Adipose tissue (tissue), 3 donors: ENCODE data around the gene GNB4. TPM values are rescaled to one million over a fixed set of nuclear protein-coding genes. Genes with fewer than 3 reads are reported as not detected.

ENCODE experiments used
- H3K27ac ChIP-seq: one replicate; pipeline ENCODE4 v1.5.1; 2013; ENCODE audit warnings: low read depth, low read length
- WGBS, 3 donors: extraction: QIAGEN DNeasy Blood & Tissue Kit; methylation state at CpG; one replicate each; pipeline ENCODE4 v1.1.7; 2013; 5-methylcytosine and 5-hydroxymethylcytosine counted together
- polyA plus RNA-seq, 3 donors: library from polyadenylated mRNA; stranded (reverse); fragments of 200-250 nt; gene quantifications; one replicate each; pipeline ENCODE4 v1.2.3, GENCODE V29; 2013
- donor health status: healthy with polysubstance abuse.
- donor health status: Bipolar disorder and iron deficiency.
- donor health status: healthy.

Gene GNB4
- polyA plus RNA-seq, 3 donors: 1.4 to 12.7 (median 5.6) TPM

DNA sequence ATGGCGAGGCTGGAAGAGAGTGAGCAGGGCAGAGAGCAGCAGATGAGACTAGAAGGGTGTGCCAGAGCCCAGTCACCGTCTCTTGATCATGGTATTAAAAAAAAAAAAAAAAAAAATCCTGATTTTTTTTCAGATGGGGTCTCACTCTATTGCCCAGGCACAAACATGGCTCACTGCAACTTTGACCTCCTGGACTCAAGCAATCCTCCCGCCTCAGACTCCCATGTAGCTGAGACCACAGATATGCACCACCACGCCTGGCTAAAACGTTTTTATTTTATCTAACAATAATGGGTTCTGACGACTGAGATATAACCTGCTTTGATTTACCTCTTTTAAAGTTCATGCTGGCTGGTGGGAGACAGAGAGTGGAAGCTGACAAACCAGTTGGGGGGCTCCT lies 4.0 kb downstream of the GNB4 start:
- no peak overlapping the region for H3K27ac ChIP-seq
- 76 to 86% (median 85%) methylated on average over 6 of the region's 6 CpGs for WGBS, 3 donors

DNA sequence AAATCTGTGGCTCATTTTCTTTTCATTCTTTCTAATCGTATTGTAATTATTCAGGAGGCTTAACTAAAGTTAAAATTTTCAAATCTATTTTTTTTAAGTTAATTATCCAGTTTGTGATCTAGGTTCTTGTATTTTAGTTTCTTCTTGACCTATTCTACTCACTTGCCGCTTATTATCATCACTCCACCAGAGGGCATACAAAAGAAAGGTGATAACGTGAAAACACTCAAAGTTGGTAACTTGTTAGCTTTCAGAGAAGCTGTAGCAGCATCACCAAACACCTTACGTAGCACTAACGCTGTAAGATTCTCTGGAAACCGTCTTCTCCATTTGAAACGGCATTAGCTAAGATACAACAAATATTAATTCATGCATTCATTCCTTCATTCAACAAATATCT lies 4.8 kb downstream of the GNB4 start:
- no peak overlapping the region for H3K27ac ChIP-seq
- whole genome bisulfite sequencing, 3 donors: 37 to 54% (median 53%) methylated on average over 7 of the region's 7 CpGs

DNA sequence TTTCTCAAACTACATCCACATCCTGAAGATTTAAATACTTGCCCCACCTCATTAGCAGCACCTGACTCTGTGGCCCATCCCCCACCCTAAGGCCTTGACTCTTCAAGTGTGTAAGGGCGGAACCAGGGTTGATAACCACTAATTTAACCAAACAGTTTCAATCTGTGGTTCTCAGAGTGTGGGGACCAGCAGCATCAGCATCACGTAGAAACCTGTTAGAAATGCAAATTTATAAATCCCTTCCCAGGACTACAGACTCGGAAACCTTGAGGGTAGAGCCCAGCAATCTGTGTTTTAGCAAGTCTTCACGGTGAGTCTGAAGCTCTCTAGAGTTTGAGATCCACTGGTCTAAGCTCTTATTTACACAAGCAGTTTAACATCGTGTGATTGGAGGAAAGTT lies 12.4 kb downstream of the GNB4 start:
- H3K27ac ChIP-seq: no peak overlapping the region
- 55 to 61% (median 61%) methylated on average over 5 of the region's 5 CpGs for WGBS, 3 donors

DNA sequence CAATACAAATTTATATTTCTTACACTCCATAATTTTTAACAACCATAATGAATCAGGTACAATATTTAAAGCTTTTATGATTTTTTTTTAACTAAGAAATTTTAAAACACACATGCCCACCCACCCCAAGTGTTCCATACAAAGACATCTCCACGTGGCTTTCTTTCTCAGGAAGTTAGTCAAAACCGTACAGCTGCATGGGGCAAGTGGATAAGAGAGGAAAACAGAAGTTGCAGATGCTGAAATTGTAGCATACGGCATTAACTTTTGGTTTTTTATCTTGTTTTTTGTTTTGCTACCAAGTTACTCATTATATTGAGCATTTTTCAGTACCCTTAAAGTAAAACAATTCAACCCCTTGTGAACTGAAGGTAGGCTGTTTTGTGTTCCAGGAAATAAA lies 14.8 kb downstream of the GNB4 start:
- no peak overlapping the region for H3K27ac ChIP-seq
- 31 to 71% (median 52%) methylated on average over 3 of the region's 3 CpGs for WGBS, 3 donors

DNA sequence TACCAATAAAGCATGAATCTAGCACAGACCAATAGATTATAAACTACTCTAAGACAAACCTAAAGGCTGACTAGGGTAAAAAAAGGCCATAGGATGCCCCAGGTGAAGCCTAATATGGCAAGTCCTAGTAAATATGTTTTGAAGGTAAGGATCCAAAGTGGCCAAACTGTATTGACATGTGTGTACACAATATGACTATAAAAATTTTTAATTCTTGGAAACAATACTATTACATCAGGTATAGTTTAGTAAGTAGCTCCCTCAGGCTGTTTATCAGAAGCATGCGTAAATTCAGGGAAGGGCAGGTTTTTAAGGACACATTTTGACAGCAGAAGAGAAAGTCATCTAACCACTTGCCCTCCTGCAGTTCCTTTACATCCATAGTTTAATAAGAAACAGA lies 18.8 kb downstream of the GNB4 start:
- 79 to 88% (median 83%) methylated on average over 1 of the region's 1 CpG for WGBS, 3 donors
- H3K27ac ChIP-seq: no peak overlapping the region

DNA sequence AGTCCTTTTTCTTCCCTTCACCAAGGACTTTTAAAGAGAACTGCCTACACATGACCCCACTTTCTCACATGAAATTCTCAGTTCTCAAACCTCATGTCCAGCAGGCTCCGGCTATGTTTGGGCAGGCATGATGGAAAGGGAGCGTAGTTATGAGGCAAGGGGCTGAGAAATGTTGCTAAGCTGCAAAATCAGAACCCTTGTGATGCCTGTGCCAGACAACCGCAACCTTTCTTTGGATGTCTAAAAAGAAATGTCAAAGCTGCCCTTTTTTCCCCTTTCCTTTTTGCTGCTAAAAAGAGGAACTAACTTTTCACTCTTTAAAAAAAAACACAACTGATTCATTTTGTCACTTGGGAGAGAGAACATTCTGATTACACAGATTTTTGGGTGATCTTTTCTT lies 19.2 kb downstream of the GNB4 start:
- WGBS, 3 donors: 35 to 75% (median 45%) methylated on average over 3 of the region's 3 CpGs

DNA sequence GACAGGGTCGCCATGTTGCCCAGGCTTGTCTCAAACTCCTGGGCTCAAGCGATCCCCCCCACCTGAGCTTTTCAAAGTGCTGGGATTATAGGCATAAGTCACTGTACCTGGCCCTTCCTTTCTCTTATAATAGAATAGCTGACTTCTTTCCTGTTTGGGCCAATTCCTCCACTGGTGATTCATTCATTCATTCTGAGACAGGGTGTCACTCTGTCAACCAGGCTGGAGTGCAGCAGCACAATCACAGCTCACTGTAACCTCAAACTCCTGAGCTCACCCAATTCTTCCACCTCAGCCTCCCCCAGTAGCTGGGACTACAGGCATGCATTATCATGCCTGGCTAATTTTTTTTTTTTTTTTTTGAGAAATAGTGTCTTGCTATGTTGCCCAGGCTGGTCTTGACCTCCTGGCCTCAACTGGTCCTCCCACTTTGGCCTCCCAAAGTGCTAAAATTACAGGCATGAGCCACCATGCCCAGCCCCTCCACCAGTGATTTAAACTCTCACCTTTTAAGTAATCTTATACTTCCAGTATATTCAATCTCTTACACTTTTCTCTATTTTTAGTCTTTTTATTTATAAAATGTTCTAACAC lies 20.9 kb downstream of the GNB4 start:
- no peak overlapping the region for H3K27ac ChIP-seq
- 83 to 95% (median 93%) methylated on average over 2 of the region's 2 CpGs for WGBS, 3 donors

More for the DNA sequence above, 19.2 kb downstream of the GNB4 start:
- no peak overlapping the region for H3K27ac ChIP-seq

DNA sequence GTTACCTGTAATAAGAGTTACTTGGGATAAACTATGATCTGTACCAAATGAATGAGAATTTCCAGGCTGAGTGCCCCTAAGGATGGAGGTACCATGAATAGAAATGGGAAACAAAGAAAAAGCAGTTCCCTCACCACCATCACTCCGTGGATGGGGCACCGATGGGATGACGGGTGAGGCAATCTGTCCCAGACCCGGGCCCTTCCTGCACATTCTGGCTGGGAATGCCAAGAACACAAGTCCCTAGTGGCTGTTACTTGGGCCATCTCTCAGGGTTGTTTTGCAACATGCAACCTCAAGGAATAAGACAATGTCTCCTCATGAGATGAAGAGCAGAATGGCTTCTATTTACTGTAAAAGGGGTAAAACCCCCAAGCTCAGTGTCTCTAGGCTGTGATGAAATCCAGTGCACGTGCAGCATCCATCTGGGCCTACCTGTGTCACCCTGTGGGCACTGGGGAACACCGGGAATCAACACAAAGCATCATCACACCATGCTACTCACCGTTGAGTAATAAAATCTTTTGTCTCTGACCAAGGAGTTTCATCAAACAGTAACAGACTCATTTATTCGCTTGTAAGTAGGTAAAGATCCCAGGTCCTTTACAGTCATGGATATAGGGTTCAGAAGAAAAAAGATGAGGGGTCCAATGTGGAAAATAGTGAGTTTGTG lies 22.3 kb downstream of the GNB4 start:
- WGBS, 3 donors: 69 to 90% (median 80%) methylated on average over 8 of the region's 8 CpGs

DNA sequence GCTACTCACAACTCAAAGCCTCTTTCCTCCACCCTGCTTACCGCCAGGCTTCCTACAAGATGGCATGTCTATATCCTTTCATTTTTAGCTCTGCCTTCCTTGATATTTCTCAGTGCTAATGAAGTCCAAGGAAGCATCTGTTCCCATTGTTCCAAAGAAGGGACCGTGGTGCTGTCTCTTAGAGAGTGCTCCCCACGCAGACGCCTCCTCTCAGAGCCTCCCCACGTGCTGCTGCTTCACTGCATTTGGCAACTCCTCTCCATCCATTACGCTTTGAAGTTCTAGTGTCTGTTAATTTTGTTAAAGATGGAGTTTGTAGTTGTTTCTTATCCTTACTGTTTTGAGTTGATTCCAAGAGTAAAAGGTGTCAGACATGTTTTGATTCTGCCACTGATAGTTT lies 26.2 kb downstream of the GNB4 start:
- no peak overlapping the region for H3K27ac ChIP-seq
- 88 to 90% (median 89%) methylated on average over 6 of the region's 6 CpGs for WGBS, 3 donors

More for the DNA sequence above, 22.3 kb downstream of the GNB4 start:
- no peak overlapping the region for H3K27ac ChIP-seq

DNA sequence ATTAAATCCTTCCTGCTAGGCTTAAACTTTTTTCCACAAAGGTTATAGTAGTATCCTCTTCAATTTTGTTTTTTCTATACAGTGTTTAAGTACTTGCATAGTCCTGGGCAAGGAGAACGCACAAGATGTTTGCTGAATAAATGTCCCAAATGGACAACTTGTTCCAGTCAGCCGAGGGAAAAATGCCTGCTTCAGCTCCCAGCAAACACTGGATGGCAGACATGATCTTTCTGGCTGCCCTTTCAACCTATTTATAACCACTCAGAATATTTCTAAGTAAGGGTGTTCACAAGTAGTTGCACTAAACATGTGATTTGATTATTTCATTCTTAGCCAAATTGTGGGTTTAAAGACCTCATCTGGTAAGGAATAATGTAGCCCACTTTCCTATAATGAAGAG lies 29.8 kb downstream of the GNB4 start:
- no peak overlapping the region for H3K27ac ChIP-seq
- WGBS, 3 donors: 38 to 54% (median 42%) methylated on average over 2 of the region's 2 CpGs

DNA sequence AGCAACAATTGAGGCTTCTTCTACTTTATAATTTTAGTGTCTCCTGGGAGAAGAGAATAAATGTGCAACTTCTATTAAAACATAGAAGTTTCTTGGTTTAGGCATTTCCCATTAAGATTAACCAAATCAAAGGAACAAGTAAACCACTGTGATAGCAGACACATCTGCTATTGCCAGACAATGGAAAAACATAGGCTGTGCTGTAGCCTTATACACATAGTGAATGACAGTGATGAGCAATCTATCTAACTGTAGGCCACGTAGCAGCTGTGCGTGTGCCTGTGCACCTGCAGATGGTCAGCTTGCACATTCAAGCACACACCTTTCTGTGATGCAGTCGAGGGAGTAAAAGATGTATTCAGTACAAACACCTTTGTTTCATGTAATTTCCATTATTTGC lies 32.7 kb downstream of the GNB4 start:
- 71 to 91% (median 90%) methylated on average over 3 of the region's 3 CpGs for WGBS, 3 donors

DNA sequence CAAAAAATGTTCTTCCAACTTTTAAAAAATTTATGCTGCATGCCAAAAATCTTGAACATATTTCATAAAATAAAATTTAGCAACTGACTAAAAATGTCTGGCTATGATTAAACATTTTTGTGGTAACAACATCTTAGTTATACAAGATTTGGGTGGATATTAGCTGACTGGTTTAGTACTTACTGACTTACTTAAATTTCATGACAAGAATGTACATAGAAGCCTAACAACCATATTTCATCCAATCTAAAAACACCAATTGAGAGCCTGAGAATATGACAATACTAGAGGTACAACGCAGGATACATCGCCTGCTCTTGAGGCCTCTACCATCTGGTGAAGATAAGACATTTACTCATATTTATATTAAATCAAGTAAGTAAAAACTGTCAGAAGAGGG lies 34.6 kb downstream of the GNB4 start:
- WGBS, 3 donors: 91 to 94% (median 93%) methylated on average over 2 of the region's 2 CpGs
- no peak overlapping the region for H3K27ac ChIP-seq

More for the DNA sequence above, 32.7 kb downstream of the GNB4 start:
- no peak overlapping the region for H3K27ac ChIP-seq

DNA sequence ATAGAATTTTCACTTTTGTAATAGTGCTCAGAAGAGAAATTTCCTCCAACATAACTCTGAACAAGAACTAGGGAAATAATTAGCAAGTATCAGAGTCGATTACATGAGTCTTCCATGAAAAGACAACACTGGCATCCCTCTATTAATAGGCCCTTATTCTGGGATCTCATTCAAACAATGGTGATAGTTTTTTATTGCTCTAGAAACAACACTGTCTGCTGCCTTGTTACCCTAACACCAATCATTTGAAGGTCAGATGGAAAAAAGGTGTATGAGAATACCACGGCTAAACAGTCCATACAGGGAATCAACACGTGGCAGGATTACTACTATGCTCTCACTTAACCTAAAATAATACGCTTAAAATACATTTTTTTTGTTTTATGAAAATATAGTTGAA lies 35.9 kb downstream of the GNB4 start:
- WGBS, 3 donors: 89 to 94% (median 93%) methylated on average over 4 of the region's 4 CpGs
- H3K27ac ChIP-seq: no peak overlapping the region

DNA sequence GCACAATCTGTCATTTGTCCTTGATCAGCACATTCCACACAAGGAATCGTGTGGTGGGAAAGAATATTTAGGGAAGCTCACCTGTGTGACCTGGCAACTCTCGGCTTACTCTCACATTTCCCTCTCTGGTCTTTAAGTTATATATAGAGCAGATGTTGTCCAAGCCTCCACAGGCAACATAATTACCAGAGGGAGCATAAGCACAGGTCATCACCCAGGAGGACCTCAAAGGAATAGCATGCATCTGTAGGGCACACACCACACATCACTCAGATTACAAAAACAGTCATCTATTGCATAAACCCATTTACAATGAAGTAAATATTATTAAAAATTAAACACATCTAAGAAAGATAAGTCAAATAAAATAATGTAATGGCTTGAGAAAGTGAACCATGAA lies 36.5 kb downstream of the GNB4 start:
- H3K27ac ChIP-seq: no peak overlapping the region
- WGBS, 3 donors: 66 to 89% (median 88%) methylated on average over 2 of the region's 2 CpGs

DNA sequence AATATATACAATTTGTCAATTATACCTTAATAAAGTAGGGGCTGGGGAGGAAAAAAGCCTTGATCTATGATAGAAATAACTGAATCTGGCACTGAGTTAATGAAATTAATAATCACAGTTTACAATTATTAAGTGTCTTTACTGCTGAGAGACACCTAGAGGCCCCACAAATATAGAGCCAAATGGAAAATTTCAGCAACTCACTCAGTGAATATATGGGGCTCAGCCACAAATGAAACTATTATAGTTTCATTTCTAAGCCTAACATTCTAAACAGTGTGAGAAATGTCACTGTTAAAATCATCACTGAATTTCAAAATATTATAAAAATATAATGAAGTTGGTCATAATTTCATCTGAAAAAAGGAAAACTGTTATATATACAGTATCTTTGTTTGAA lies 40.3 kb downstream of the GNB4 start:
- H3K27ac ChIP-seq: no peak overlapping the region

DNA sequence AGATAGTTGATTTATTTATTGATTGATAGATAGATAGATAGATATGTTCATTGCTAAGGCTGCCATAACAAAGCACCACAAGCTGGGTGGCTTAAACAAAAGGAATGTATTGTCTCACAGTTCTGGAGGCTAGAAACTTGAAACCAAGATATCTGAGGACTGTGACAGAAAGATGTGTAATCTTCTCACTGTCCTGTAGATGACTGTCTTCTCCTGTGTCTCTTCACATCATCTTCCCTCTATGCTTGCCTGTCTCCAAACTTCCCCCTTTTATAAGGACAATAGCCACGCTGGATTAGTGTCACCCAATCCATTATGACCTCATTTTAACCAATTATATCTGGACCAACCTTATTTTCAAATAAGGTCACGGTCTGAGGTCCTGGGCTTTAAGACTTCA lies 40.9 kb downstream of the GNB4 start:
- H3K27ac ChIP-seq: no peak overlapping the region
- WGBS, 3 donors: 91 to 94% (median 94%) methylated on average over 2 of the region's 2 CpGs

DNA sequence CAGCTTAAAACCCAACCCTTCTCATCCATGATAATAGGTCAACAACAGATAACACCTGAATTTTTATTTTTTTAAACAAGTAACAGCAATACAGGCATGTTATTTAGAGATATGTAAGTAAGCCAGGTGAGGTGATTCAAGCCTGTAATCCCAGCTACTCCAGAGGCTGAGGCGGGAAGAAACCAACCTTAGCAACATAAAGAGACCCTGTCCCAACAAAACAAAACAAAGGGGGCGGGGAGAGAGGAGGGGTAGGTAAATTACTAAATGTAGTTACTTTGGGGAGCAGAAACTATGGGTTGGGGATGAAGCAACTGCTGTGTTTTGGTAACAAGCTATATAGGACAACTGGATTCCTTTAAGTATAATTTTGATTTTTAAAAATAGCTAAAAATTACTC lies 47.0 kb downstream of the GNB4 start:
- no peak overlapping the region for H3K27ac ChIP-seq
- 93 to 94% (median 94%) methylated on average over 2 of the region's 2 CpGs for WGBS, 3 donors

DNA sequence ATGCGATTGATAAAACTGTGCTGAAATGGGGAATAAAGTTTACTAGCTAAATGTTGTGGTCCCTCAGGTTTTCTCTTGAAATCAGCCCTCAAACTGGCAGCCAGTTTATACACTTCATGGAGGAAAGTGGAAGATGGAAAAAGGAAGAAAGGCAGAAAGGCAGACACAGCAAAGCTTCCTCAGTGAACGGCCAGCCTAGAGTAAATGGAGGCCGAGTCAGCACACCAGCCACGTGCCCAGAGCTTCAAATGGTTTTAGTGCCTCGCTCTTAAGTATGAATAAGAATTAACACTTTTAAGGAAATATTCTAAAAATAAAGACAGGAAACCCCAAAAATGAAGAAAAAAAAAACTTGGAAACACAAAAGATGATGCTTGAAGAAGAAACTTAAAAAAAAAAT lies 48.3 kb downstream of the GNB4 start:
- 68 to 78% (median 75%) methylated on average over 5 of the region's 5 CpGs for WGBS, 3 donors
- H3K27ac ChIP-seq: no peak overlapping the region

DNA sequence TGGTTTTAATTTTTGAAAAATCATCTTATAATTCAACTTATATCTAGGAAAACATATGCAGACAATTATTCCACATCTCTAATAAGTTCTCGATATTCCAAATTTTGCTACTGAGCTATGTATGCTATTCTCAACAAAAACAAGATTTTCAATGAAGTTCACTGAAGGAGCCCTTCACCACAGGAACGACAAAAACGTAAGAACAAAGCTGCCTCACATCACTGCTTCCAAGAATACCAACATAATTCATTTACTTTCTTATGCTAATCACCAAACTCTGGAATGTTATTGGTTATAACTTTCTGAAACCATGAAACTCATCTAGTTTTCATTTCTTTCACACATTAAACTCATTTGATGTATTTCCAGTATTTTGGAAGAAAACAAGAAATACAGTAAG lies 49.7 kb downstream of the GNB4 start:
- WGBS, 3 donors: 87 to 91% (median 87%) methylated on average over 3 of the region's 3 CpGs
- no peak overlapping the region for H3K27ac ChIP-seq

DNA sequence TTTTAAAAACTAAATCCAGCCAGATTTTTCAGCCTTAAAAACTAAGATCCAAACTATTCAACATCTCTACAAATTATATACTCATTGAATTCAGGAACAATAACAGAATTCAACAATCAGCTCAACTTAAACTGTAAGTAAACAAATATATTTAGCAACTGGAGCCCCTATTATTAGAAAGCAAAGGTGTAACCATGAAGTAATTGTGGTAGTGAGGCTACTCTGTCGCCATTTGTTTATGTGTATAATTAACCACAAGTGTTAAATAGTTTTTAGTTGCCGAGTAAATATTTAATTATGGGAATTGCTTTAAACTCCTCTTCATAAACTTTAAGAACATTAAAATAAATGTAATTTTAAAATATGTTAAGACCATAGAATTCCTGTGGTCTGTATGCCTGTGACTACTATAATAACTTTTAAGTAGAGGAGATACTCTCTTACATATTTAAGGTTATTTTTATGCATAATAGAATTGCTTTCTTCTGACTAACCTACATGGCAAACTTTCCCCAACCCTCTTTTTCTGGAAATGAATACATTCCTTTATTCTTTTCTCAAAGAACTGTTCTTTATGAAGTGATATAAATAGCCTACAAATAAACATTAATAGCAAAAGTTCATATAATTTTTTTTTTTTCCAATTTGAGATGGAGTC lies 52.6 kb downstream of the GNB4 start:
- WGBS, 3 donors: 90 to 96% (median 93%) methylated on average over 2 of the region's 2 CpGs
- no peak overlapping the region for H3K27ac ChIP-seq
